CD4-positive, alpha-beta memory T cell (primary cell): ENCODE measurements around the gene HDAC4. TPM values are rescaled to one million over a fixed set of nuclear protein-coding genes. Genes with fewer than 3 reads are reported as not detected.

Source experiments
- CTCF ChIA-PET: fragments of 350-600 bp; sonication (Branson Sonifier 250); formaldehyde crosslinking; loops from one replicate; lab custom pipeline; 2021; ENCODE audit warnings: inconsistent platforms; ENCODE audit not compliant: partially characterized antibody; lab: Charles Lee
- POLR2A ChIA-PET: fragments of 350-600 bp; sonication (Branson Sonifier 250); formaldehyde crosslinking; loops from one replicate; lab custom pipeline; 2021; ENCODE audit not compliant: partially characterized antibody; lab: Charles Lee
- DNase-seq, 5 donors: peaks; one replicate each; pipeline versions ENCODE4 v3.0.0 to v3.0.0-alpha.2; 2020 to 2022; ENCODE audit warnings: mixed read lengths in 1 of 5
- H3K27ac ChIP-seq: one replicate; pipeline ENCODE4 v1.7.0; 2013; ENCODE audit warnings: low read depth, low read length
- H3K27me3 ChIP-seq: 2 replicates; pipeline ENCODE4 v1.7.0; 2013; ENCODE audit warnings: mild to moderate bottlenecking, low read length, moderate library complexity; ENCODE audit not compliant: insufficient read depth
- H3K36me3 ChIP-seq: 2 replicates; pipeline ENCODE4 v1.7.0; 2013; ENCODE audit warnings: mild to moderate bottlenecking, low read length, moderate library complexity; ENCODE audit not compliant: insufficient read depth
- H3K4me1 ChIP-seq: 2 replicates; pipeline ENCODE4 v1.7.0; 2013; ENCODE audit warnings: mild to moderate bottlenecking, low read length, moderate library complexity; ENCODE audit not compliant: insufficient read depth
- H3K4me3 ChIP-seq, 2 donors: one replicate each; pipeline ENCODE4 v1.7.0; 2013; ENCODE audit warnings: low read length in 2 of 2, mild to moderate bottlenecking in 1 of 2
- H3K9me3 ChIP-seq, 2 donors: one replicate each; pipeline ENCODE4 v1.7.0; 2013; ENCODE audit warnings: low read length in 2 of 2, control low read depth in 1 of 2; ENCODE audit not compliant: control insufficient read depth in 1 of 2
- H3K27ac Mint-ChIP-seq, 7 donors: one replicate each; pipeline ENCODE4 v1.8.0; 2020 to 2021; ENCODE audit warnings: mixed read lengths in 7 of 7, mild to moderate bottlenecking in 6 of 7, inconsistent platforms in 3 of 7, moderate library complexity in 3 of 7
- H3K27me3 Mint-ChIP-seq, 2 donors: one replicate each; pipeline ENCODE4 v1.8.0; 2020 to 2021; ENCODE audit warnings: mixed read lengths in 2 of 2
- H3K36me3 Mint-ChIP-seq, 2 donors: one replicate each; pipeline ENCODE4 v1.8.0; 2020 to 2021; ENCODE audit warnings: mixed read lengths in 2 of 2, inconsistent platforms in 1 of 2, mild to moderate bottlenecking in 1 of 2
- H3K4me1 Mint-ChIP-seq, 4 donors: one replicate each; pipeline ENCODE4 v1.8.0; 2020 to 2021; ENCODE audit warnings: mixed read lengths in 4 of 4, mild to moderate bottlenecking in 1 of 4
- H3K4me3 Mint-ChIP-seq, 8 donors: one replicate each; pipeline ENCODE4 v1.8.0; 2020 to 2021; ENCODE audit warnings: mixed read lengths in 8 of 8, mild to moderate bottlenecking in 7 of 8, moderate library complexity in 6 of 8, inconsistent platforms in 3 of 8
- H3K9me3 Mint-ChIP-seq, 8 donors: one replicate each; pipeline ENCODE4 v1.8.0; 2020 to 2021; ENCODE audit warnings: mixed read lengths in 8 of 8, mild to moderate bottlenecking in 5 of 8, inconsistent platforms in 3 of 8, moderate library complexity in 1 of 8
- intact Hi-C: fragments of 100-400 bp; cut with micrococcal nuclease; formaldehyde crosslinking; loops from one replicate; pipeline ENCODE4 v1.15.1; 2023
- polyA plus RNA-seq, 2 donors: library from polyadenylated mRNA; unstranded; fragments of 300-500 nt; fragmentation: Illumina TruSeq; gene quantifications; one replicate each; pipeline ENCODE4 v1.2.3, GENCODE V29; 2021
- total RNA-seq, 2 experiments: library from RNA; stranded (reverse); gene quantifications; one replicate each; pipeline ENCODE4 v1.2.3, GENCODE V29; 2021

The HDAC4 gene
- total and polyA plus RNA-seq, 4 experiments from 2014 or later: 1.4 to 59.7 (median 30.4) TPM

- Histone ChIP-seq H3K4me1 (peaks cover 56% of the 10 kb centered on the region), H3K9me3 (peaks cover 0 to 3% of the 10 kb centered on the region in 2 donors), H3K27ac (no peak overlapping the region), H3K36me3 (peaks cover 4% of the 10 kb centered on the region), H3K27me3 (no peaks in the 10 kb centered on the region), H3K4me3 (no peak overlapping the region)
- Mint-ChIP-seq H3K9me3 (peaks cover 0 to 18% (median 7%) of the 10 kb centered on the region in 8 donors), H3K4me3 (peak overlapping the region in 2 of 8 donors; percentile 30 to 82), H3K27ac (peak overlapping the region in 3 of 7 donors; percentile 9 to 60 (median 23)), H3K4me1 (peaks cover 39 to 83% (median 61%) of the 10 kb centered on the region in 4 donors), H3K27me3 (no peaks in the 10 kb centered on the region), H3K36me3 (peaks cover 40 to 42% of the 10 kb centered on the region in 2 donors)
- intact Hi-C loops: no loop called here
- ChIA-PET CTCF (no interaction called here), POLR2A (no interaction called here)
- no peak for DNase-seq
Observed at GRCh38 chr2:239253701-239254436, 147.0 kb downstream of the HDAC4 start.

- no peak overlapping the region for H3K4me3 ChIP-seq
- peak overlapping the region in 2 of 8 donors; percentile 9 to 82 for H3K4me3 Mint-ChIP-seq
- peaks cover 50% of the 10 kb centered on the region for H3K4me1 ChIP-seq
- H3K9me3 Mint-ChIP-seq: peaks cover 0 to 13% (median 7%) of the 10 kb centered on the region in 8 donors
- ChIA-PET POLR2A (no interaction called here), CTCF (interaction anchor here (1.0 to 3.0 kb wide), 2 partner anchors 14 to 22 kb away, joined by 3 to 13 read pairs; no protein-coding TSS in a partner anchor)
- H3K27ac ChIP-seq: no peak overlapping the region
- H3K36me3 Mint-ChIP-seq: peaks cover 40 to 46% of the 10 kb centered on the region in 2 donors
- peaks cover 0 to 3% of the 10 kb centered on the region in 2 donors for H3K9me3 ChIP-seq
- no peaks in the 10 kb centered on the region for H3K27me3 ChIP-seq
- no peaks in the 10 kb centered on the region for H3K27me3 Mint-ChIP-seq
- H3K27ac Mint-ChIP-seq: peak overlapping the region in 1 of 7 donors; percentile 60
- intact Hi-C loops: no loop called here
- H3K4me1 Mint-ChIP-seq: peaks cover 38 to 83% (median 61%) of the 10 kb centered on the region in 4 donors
- H3K36me3 ChIP-seq: peaks cover 4% of the 10 kb centered on the region
- no peak for DNase-seq
Observed at GRCh38 chr2:239253264-239253663, 147.6 kb downstream of the HDAC4 start.

- Mint-ChIP-seq H3K4me1 (peaks cover 35 to 83% (median 59%) of the 10 kb centered on the region in 4 donors), H3K27ac (peak overlapping the region in 2 of 7 donors; percentile 42 to 67), H3K36me3 (peaks cover 35 to 42% of the 10 kb centered on the region in 2 donors), H3K4me3 (peak overlapping the region in 7 of 8 donors; percentile 25 to 82 (median 32)), H3K27me3 (no peaks in the 10 kb centered on the region), H3K9me3 (peaks cover 0 to 9% (median 6%) of the 10 kb centered on the region in 8 donors)
- peaks cover 48% of the 10 kb centered on the region for H3K4me1 ChIP-seq
- no peaks in the 10 kb centered on the region for H3K27me3 ChIP-seq
- H3K9me3 ChIP-seq: peaks cover 0 to 3% of the 10 kb centered on the region in 2 donors
- intact Hi-C loops: no loop called here
- H3K36me3 ChIP-seq: peaks cover 4% of the 10 kb centered on the region
- H3K27ac ChIP-seq: no peak overlapping the region
- no peak overlapping the region for H3K4me3 ChIP-seq
- POLR2A ChIA-PET: no interaction called here
- DNase-seq: no peak
- CTCF ChIA-PET: interaction anchor here (1.0 to 3.0 kb wide), 2 partner anchors 14 to 23 kb away, joined by 3 to 13 read pairs; no protein-coding TSS in a partner anchor
Observed at GRCh38 chr2:239252801-239253200, 148.0 kb downstream of the HDAC4 start.

- ChIA-PET CTCF (interaction anchor here (1.0 to 3.0 kb wide), 2 partner anchors 15 to 23 kb away, joined by 3 to 13 read pairs; no protein-coding TSS in a partner anchor), POLR2A (no interaction called here)
- Histone ChIP-seq H3K4me3 (no peak overlapping the region), H3K27me3 (no peaks in the 10 kb centered on the region), H3K4me1 (peaks cover 48% of the 10 kb centered on the region), H3K27ac (no peak overlapping the region), H3K36me3 (peaks cover 4% of the 10 kb centered on the region), H3K9me3 (no peaks in the 10 kb centered on the region)
- Mint-ChIP-seq H3K27ac (no peak overlapping the region), H3K27me3 (no peaks in the 10 kb centered on the region), H3K4me3 (no peak overlapping the region), H3K9me3 (peaks cover 0 to 5% (median 3%) of the 10 kb centered on the region in 8 donors), H3K4me1 (peaks cover 36 to 83% (median 59%) of the 10 kb centered on the region in 4 donors), H3K36me3 (peaks cover 35 to 43% of the 10 kb centered on the region in 2 donors)
- intact Hi-C loops: no loop called here
- DNase-seq: no peak
Observed at GRCh38 chr2:239252393-239252792, 148.4 kb downstream of the HDAC4 start.

- H3K4me1 ChIP-seq: peaks cover 49% of the 10 kb centered on the region
- intact Hi-C loops: no loop called here
Observed at GRCh38 chr2:239251971-239252370, 148.8 kb downstream of the HDAC4 start.

GRCh38 chr2:239250216-239251081 is 150.4 kb downstream of the HDAC4 start:
- H3K36me3 Mint-ChIP-seq: peaks cover 34 to 48% of the 10 kb centered on the region in 2 donors
- DNase-seq: no peak
- CTCF ChIA-PET: interaction anchor here (3.0 kb wide), 1 partner anchor 17 kb away, joined by 13 read pairs; no protein-coding TSS in a partner anchor

More at GRCh38 chr2:239251971-239252370, 148.8 kb downstream of the HDAC4 start:
- no peak overlapping the region for H3K4me3 Mint-ChIP-seq
- H3K27me3 Mint-ChIP-seq: no peaks in the 10 kb centered on the region
- peaks cover 34 to 42% of the 10 kb centered on the region in 2 donors for H3K36me3 Mint-ChIP-seq
- DNase-seq: no peak
- Histone ChIP-seq H3K4me3 (no peak overlapping the region), H3K36me3 (peaks cover 4% of the 10 kb centered on the region), H3K27ac (no peak overlapping the region), H3K27me3 (no peaks in the 10 kb centered on the region), H3K9me3 (no peaks in the 10 kb centered on the region)
- ChIA-PET CTCF (interaction anchor here (1.1 to 3.0 kb wide), 2 partner anchors 15 to 35 kb away, joined by 3 to 13 read pairs; no protein-coding TSS in a partner anchor), POLR2A (no interaction called here)
- peaks cover 38 to 84% (median 59%) of the 10 kb centered on the region in 4 donors for H3K4me1 Mint-ChIP-seq
- peaks cover 0 to under 1% (median 0%) of the 10 kb centered on the region in 8 donors for H3K9me3 Mint-ChIP-seq
- H3K27ac Mint-ChIP-seq: peak overlapping the region in 3 of 7 donors; percentile 7 to 25 (median 8)

More at GRCh38 chr2:239250216-239251081, 150.4 kb downstream of the HDAC4 start:
- H3K27me3 Mint-ChIP-seq: no peaks in the 10 kb centered on the region
- peaks cover 42% of the 10 kb centered on the region for H3K4me1 ChIP-seq
- H3K36me3 ChIP-seq: peaks cover 4% of the 10 kb centered on the region
- H3K4me3 ChIP-seq: no peak overlapping the region
- H3K4me3 Mint-ChIP-seq: peak overlapping the region in 2 of 8 donors; percentile 22 to 30
- peak overlapping the region in 2 of 7 donors; percentile 23 to 53 for H3K27ac Mint-ChIP-seq
- H3K27ac ChIP-seq: no peak overlapping the region
- H3K27me3 ChIP-seq: no peaks in the 10 kb centered on the region
- intact Hi-C loops: no loop called here
- POLR2A ChIA-PET: interaction anchor here (0.9 kb wide), 1 partner anchor 13 kb away, joined by 3 read pairs; no protein-coding TSS in a partner anchor
- H3K9me3 Mint-ChIP-seq: no peaks in the 10 kb centered on the region
- H3K9me3 ChIP-seq: no peaks in the 10 kb centered on the region
- H3K4me1 Mint-ChIP-seq: peaks cover 37 to 81% (median 57%) of the 10 kb centered on the region in 4 donors
